ENCODE data around the gene HSPA1A. TPM values are rescaled to one million over a fixed set of nuclear protein-coding genes. Genes with fewer than 3 reads are reported as not detected.

Gene HSPA1A
- total and polyA plus RNA-seq, 9 of the 15 experiments (the other 6 are each of a cell fraction or from before 2014, with no cell fraction given), result 2.2 to 273 (median 107) TPM

DNA sequence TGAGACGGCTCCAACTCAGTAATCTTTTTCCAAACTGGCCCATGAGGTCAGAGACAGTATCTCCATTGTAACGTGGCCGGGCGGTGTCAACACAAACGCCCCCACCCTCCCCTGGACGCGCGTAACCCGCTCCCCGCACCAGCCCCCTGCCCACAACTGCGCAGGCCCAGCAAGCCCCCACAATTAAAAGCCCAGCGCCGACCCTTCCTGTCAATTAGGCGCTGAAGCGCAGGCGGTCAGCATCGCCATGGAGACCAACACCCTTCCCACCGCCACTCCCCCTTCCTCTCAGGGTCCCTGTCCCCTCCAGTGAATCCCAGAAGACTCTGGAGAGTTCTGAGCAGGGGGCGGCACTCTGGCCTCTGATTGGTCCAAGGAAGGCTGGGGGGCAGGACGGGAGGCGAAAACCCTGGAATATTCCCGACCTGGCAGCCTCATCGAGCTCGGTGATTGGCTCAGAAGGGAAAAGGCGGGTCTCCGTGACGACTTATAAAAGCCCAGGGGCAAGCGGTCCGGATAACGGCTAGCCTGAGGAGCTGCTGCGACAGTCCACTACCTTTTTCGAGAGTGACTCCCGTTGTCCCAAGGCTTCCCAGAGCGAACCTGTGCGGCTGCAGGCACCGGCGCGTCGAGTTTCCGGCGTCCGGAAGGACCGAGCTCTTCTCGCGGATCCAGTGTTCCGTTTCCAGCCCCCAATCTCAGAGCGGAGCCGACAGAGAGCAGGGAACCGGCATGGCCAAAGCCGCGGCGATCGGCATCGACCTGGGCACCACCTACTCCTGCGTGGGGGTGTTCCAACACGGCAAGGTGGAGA, at the start of gene HSPA1A, which contains the start of gene HSPA1L (continued):
- TF ChIP-seq TFAP4 (CRISPR knock-in tag; IDR thresholded peaks at IDR 0.05; ENCODE audit: borderline replicate concordance), result peak; percentile 83
- no peak for TF ChIP-seq ZNF217 (CRISPR knock-in tag; IDR thresholded peaks at IDR 0.05)
- no peak for TF ChIP-seq CBX2 (IDR thresholded peaks at IDR 0.05; ENCODE audit: insufficient read depth, low read length, poor library complexity, severe bottlenecking)
- 0 out of 2 replicates have a peak, but pooled peaks have one; percentile 39 for TF ChIP-seq FOSL1 (tag; conservative IDR thresholded peaks at IDR 0.05)
- TF ChIP-seq FOS (IDR thresholded peaks at IDR 0.05; ENCODE audit: extremely low read depth, insufficient read length), result peak; percentile 83
- no peak for TF ChIP-seq ZNF146 (CRISPR knock-in tag; IDR thresholded peaks at IDR 0.05; ENCODE audit: unreplicated experiment)
- TF ChIP-seq PCBP1 (IDR thresholded peaks at IDR 0.05; ENCODE audit: low read depth, low read length, poor library complexity, severe bottlenecking), result no peak
- TF ChIP-seq PATZ1 (CRISPR knock-in tag; IDR thresholded peaks at IDR 0.05; ENCODE audit: borderline replicate concordance), result no peak
- TF ChIP-seq, protein P1, sequence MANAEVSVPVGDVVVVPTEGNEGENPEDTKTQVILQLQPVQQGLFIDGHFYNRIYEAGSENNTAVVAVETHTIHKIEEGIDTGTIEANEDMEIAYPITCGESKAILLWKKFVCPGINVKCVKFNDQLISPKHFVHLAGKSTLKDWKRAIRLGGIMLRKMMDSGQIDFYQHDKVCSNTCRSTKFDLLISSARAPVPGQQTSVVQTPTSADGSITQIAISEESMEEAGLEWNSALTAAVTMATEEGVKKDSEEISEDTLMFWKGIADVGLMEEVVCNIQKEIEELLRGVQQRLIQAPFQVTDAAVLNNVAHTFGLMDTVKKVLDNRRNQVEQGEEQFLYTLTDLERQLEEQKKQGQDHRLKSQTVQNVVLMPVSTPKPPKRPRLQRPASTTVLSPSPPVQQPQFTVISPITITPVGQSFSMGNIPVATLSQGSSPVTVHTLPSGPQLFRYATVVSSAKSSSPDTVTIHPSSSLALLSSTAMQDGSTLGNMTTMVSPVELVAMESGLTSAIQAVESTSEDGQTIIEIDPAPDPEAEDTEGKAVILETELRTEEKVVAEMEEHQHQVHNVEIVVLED (CRISPR knock-in tag; IDR thresholded peaks at IDR 0.05), result no peak
- TF ChIP-seq, protein P2, sequence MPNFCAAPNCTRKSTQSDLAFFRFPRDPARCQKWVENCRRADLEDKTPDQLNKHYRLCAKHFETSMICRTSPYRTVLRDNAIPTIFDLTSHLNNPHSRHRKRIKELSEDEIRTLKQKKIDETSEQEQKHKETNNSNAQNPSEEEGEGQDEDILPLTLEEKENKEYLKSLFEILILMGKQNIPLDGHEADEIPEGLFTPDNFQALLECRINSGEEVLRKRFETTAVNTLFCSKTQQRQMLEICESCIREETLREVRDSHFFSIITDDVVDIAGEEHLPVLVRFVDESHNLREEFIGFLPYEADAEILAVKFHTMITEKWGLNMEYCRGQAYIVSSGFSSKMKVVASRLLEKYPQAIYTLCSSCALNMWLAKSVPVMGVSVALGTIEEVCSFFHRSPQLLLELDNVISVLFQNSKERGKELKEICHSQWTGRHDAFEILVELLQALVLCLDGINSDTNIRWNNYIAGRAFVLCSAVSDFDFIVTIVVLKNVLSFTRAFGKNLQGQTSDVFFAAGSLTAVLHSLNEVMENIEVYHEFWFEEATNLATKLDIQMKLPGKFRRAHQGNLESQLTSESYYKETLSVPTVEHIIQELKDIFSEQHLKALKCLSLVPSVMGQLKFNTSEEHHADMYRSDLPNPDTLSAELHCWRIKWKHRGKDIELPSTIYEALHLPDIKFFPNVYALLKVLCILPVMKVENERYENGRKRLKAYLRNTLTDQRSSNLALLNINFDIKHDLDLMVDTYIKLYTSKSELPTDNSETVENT (CRISPR knock-in tag; IDR thresholded peaks at IDR 0.05), result peak; percentile 97
- TF ChIP-seq ATF7 (IDR thresholded peaks at IDR 0.05), result peak; percentile 76
- TF ChIP-seq, protein P3, sequence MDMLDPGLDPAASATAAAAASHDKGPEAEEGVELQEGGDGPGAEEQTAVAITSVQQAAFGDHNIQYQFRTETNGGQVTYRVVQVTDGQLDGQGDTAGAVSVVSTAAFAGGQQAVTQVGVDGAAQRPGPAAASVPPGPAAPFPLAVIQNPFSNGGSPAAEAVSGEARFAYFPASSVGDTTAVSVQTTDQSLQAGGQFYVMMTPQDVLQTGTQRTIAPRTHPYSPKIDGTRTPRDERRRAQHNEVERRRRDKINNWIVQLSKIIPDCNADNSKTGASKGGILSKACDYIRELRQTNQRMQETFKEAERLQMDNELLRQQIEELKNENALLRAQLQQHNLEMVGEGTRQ (CRISPR knock-in tag; IDR thresholded peaks at IDR 0.05), result no peak
- peak; percentile 14; the same call in 1 of the 2 replicates for TF ChIP-seq ZNF143 (CRISPR knock-in tag; IDR thresholded peaks at IDR 0.05)
